ENCODE data around the gene MEGF11.

DNA sequence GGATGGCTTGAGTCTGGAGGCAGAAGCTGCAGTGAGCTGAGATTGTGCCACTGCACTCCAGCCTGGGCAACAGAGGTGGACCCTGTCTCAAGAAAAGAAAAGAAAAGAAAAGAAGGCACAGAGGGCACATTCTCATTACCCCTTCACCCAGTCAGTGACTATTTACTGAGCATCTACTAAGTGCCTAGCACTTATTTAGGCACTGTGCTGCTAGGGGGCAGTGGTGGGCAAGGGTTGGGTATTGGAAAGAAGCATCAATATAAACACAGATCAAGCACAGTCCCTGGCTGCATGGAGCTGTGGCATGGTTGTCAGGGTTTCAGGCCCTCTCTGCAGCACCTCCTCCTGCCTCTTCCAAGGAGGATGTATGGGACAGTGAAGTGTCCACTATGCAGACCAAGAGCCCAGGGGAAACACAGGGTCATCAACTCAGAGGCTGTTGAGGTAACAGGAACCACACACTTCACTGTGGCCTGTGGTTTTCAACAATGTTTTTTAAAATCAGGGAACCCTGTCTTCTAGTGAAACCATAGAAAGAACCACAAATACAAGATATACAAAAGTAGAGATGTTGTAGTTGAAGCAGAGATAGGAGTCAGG, 245.8 kb downstream of the MEGF11 start:
- TF ChIP-seq EZH2phosphoT487 (IDR thresholded peaks at IDR 0.05; ENCODE audit: low read depth) (no peak), CTCF (IDR thresholded peaks at IDR 0.05; ENCODE audit: low read depth, low read length) (peak; percentile 31)

All from OCI-LY3 (cell line).